Measurements from ENCODE around the gene ECPAS. TPM values are rescaled to one million over a fixed set of nuclear protein-coding genes. Genes with fewer than 3 reads are reported as not detected.

Gene ECPAS
- total RNA-seq, 1 experiment from 2014 or later, result 71.1 TPM

GRCh38 chr9:111393971-111394370, 90.2 kb downstream of the ECPAS start:
- Histone ChIP-seq H4K20me1 (ENCODE audit: insufficient read depth) (no peaks in the 10 kb centered on the region), H3K27me3 (ENCODE audit: insufficient read depth, low read length) (no peaks in the 10 kb centered on the region), H3K36me3 (ENCODE audit: control insufficient read depth in 1 of 2, insufficient read depth in 2 of 2, low read length in 2 of 2) (peaks cover 10 to 56% of the 10 kb centered on the region in 2 experiments), H3K9ac (ENCODE audit: low read length) (no peak overlapping the region), H3K9me2 (ENCODE audit: insufficient read depth) (no peaks in the 10 kb centered on the region), H3K27ac (ENCODE audit: low read depth, low read length) (no peak overlapping the region), H3K9me3 (ENCODE audit: control insufficient read depth in 1 of 2, insufficient read depth in 1 of 2, low read depth in 1 of 2, low read length in 2 of 2) (no peaks in the 10 kb centered on the region), H2AFZ (ENCODE audit: low read depth, low read length, poor library complexity, severe bottlenecking) (no peak overlapping the region), H3K4me1 (ENCODE audit: control insufficient read depth in 1 of 2, insufficient read depth in 2 of 2, low read length in 2 of 2) (no peaks in the 10 kb centered on the region), H3K4me3 (replicated peaks in 1 of 2; ENCODE audit: low read depth in 1 of 2, low read length in 2 of 2) (no peak overlapping the region), H3K4me2 (ENCODE audit: low read length) (no peak overlapping the region), H3K79me2 (ENCODE audit: insufficient read depth, low read length) (peaks cover under 1% of the 10 kb centered on the region; the same call in 1 of the 2 replicates)
- BruUV-seq (replicated peaks), result no TSS peak
- intact Hi-C loops (cut with micrococcal nuclease), result no loop called here
- POLR2A ChIA-PET, result no interaction called here
- ATAC-seq, result no peak
- CTCF ChIA-PET, result no interaction called here
- RAD21 ChIA-PET (ENCODE audit: low non-redundant PET in 1 of 2, low total read pairs in 2 of 2, uncharacterized antibody in 2 of 2, unreplicated experiment in 2 of 2), result no interaction called here
- TF ChIP-seq ELF1 (IDR thresholded peaks at IDR 0.05; ENCODE audit: borderline replicate concordance, low read depth) (no peak), EGR1 (IDR thresholded peaks at IDR 0.05; ENCODE audit: low read depth) (no peak), CBX3 (IDR thresholded peaks at IDR 0.05; ENCODE audit: low read depth) (no peak), MAX (IDR thresholded peaks at IDR 0.05) (no peak), EZH2 (IDR thresholded peaks at IDR 0.05) (no peak), CEBPB (IDR thresholded peaks at IDR 0.05; ENCODE audit: low read depth) (no peak), ZNF274 (IDR thresholded peaks at IDR 0.05; ENCODE audit: low read depth, low read length) (no peak), TCF7L2 (IDR thresholded peaks at IDR 0.05; ENCODE audit: borderline replicate concordance, extremely low read depth, insufficient read depth, insufficient read length) (no peak), ZBTB33 (IDR thresholded peaks at IDR 0.05; ENCODE audit: extremely low read depth, insufficient replicate concordance, low read length) (no peak), FOSL1 (IDR thresholded peaks at IDR 0.05; ENCODE audit: low read depth) (no peak), SIN3A (IDR thresholded peaks at IDR 0.05; ENCODE audit: low read depth) (no peak), ATF3 (IDR thresholded peaks at IDR 0.05) (no peak)
- no peak for DNase-seq (ENCODE audit: low read depth, low spot score)

Data from HCT116 (cell line).